K562 (cell line): Measurements from ENCODE around the gene NUDT6.

ENCODE experiments used
- CTCF ChIP-seq, 3 experiments: IDR thresholded peaks in 2 of 3; conservative IDR thresholded peaks in 1 of 3; 2 replicates each; pipeline ENCODE4 v1.5.1; 2011 to 2012; ENCODE audit warnings: low read length in 3 of 3, mild to moderate bottlenecking in 3 of 3, control low read depth in 2 of 3, improper control_type of control experiment in 1 of 3, inconsistent platforms in 1 of 3, low read depth in 1 of 3, mixed read lengths in 1 of 3, moderate library complexity in 1 of 3; ENCODE audit not compliant: insufficient read depth in 2 of 3
- EGR1 ChIP-seq: fragments of 450-650 bp; conservative IDR thresholded peaks from 2 replicates; pipeline ENCODE4 v1.6.1; 2017; ENCODE audit warnings: mild to moderate bottlenecking
- MTA3 ChIP-seq: fragments of 450-650 bp; formaldehyde crosslinking; IDR thresholded peaks from 2 replicates; pipeline ENCODE4 v1.6.1; 2017; ENCODE audit warnings: mild to moderate bottlenecking, borderline replicate concordance
- ZKSCAN8 ChIP-seq: fragments of 200-800 bp; sonication (Bioruptor generic); IDR thresholded peaks from 2 replicates; pipeline ENCODE4 v1.6.1; 2016; ENCODE audit warnings: missing genetic modification characterization, missing compliant biosample characterization

DNA sequence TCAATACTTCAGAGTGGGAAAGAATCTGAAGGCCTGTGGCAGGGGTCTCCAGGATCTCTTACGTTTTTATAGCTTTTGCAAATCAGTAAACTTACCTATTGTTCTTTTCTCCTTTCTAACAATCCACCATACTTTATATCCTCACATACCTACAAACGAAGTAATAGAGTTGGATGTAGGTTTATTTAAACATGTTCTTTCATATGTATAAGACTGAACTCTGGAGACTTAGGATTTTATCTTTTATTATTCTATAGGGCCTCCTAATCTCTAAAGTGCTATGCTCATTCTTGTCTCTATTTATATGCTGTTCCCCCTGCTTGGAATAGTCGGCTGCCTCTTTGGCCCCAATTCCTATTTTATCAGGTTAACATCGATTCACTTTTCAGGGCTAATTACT lies 43.8 kb upstream of the NUDT6 start:
- TF ChIP-seq CTCF (IDR thresholded peaks at IDR 0.05 in 2 of 3, conservative IDR thresholded peaks at IDR 0.05 in 1 of 3; ENCODE audit: insufficient read depth in 2 of 3, low read depth in 1 of 3, low read length in 3 of 3) (no peak), EGR1 (no peak), MTA3 (no peak), ZKSCAN8 (CRISPR knock-in tag) (no peak)
